ENCODE measurements around the gene WBP11. TPM values are rescaled to one million over a fixed set of nuclear protein-coding genes. Genes with fewer than 3 reads are reported as not detected.

WBP11 gene
- total RNA-seq, 1 experiment from 2014 or later, result 111 TPM

DNA sequence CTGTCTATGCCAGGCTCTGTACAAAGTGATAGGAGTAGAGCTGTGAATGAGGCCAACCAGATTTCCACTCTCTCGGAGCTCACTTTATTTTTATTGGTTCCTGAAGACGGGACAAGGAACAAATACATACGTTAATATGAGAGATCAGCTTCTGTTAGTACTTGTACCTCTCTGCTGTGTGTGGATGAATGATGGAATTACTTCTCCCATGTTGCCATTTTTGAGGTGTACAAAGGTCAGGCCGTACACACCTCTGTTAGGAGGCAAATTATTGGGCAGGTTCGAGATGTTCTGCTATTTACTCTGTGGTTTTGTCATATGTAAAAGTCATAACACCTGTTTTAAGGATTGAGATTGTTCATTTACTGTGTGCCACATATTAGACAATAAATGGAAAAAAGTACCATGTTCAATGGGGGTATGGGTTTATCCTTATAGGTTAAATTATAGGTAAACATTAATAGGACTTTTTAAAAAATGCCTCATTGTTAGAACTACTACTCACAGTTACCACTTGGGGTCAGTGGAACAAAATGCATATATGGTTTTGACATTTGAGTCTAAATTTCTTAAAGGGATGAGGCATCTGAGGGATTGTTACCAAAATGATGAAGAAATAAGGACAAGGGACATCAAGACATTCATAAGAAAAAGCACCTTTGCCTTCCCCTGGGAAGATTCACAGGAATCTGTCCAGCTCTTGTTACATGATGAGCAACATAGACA lies 26.9 kb downstream of the WBP11 start:
- H3K4me3 Mint-ChIP-seq, result peak overlapping the region; percentile 99
- ChIA-PET CTCF (interaction anchor here (2.0 kb wide), 1 partner anchor 60 kb away, joined by 8 read pairs; no protein-coding TSS in a partner anchor), POLR2A (no interaction called here)
- no peaks in the 10 kb centered on the region; the same call in 1 of the 2 replicates for H3K27me3 Mint-ChIP-seq (ENCODE audit: low read depth)
- ATAC-seq, result no peak
- no peak overlapping the region for H3K27ac Mint-ChIP-seq
- no peaks in the 10 kb centered on the region for H3K9me3 Mint-ChIP-seq
- TF ChIP-seq CREB1 (CRISPR knock-in tag; IDR thresholded peaks at IDR 0.05) (no peak), NFYB (CRISPR knock-in tag; conservative IDR thresholded peaks at IDR 0.05; ENCODE audit: low read depth) (no peak), ATF1 (CRISPR knock-in tag; IDR thresholded peaks at IDR 0.05) (no peak), NR1H2 (CRISPR knock-in tag; IDR thresholded peaks at IDR 0.05) (no peak), SOX15 (CRISPR knock-in tag; IDR thresholded peaks at IDR 0.05) (no peak), NR3C1 (CRISPR knock-in tag; conservative IDR thresholded peaks at IDR 0.05; ENCODE audit: low read depth) (no peak), SMAD3 (CRISPR knock-in tag; IDR thresholded peaks at IDR 0.05; ENCODE audit: borderline replicate concordance) (no peak)
- TF ChIP-seq, protein P1, sequence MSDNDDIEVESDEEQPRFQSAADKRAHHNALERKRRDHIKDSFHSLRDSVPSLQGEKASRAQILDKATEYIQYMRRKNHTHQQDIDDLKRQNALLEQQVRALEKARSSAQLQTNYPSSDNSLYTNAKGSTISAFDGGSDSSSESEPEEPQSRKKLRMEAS (CRISPR knock-in tag; IDR thresholded peaks at IDR 0.05), result no peak
- TF ChIP-seq, protein P2, sequence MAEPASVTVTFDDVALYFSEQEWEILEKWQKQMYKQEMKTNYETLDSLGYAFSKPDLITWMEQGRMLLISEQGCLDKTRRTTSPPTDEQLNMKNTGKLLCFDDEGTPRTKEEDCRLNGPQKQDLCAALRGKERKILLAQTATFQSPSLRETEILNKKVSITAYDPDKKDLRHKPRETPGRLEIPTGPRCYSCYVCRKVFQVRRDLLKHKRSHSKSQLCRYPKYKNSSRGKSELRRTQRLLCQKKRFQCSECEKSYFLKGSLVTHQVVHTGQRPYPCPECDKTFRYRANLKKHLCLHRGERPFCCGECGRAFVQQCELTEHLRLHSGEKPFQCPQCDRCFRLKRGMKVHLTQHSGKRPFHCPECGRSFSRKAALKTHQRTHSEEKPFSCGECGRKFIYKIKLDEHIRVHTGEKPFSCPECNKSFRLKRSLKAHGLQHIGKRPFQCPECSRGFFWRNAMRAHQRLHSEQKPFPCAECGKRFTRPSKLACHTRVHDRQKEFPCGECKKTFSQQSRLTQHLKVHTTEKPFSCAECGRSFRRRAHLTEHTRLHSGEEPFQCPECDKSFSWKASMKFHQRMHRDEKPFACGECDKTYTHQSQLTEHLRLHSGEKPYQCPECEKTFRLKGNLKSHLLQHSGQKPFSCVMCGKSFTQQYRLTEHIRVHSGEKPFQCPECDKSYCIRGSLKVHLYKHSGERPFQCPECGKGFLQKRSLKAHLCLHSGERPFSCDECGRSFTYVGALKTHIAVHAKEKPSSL (CRISPR knock-in tag; conservative IDR thresholded peaks at IDR 0.05), result no peak
- TF ChIP-seq, protein P3, sequence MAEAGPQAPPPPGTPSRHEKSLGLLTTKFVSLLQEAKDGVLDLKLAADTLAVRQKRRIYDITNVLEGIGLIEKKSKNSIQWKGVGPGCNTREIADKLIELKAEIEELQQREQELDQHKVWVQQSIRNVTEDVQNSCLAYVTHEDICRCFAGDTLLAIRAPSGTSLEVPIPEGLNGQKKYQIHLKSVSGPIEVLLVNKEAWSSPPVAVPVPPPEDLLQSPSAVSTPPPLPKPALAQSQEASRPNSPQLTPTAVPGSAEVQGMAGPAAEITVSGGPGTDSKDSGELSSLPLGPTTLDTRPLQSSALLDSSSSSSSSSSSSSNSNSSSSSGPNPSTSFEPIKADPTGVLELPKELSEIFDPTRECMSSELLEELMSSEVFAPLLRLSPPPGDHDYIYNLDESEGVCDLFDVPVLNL (CRISPR knock-in tag; IDR thresholded peaks at IDR 0.05; ENCODE audit: borderline replicate concordance, low read depth), result no peak
- no peaks in the 10 kb centered on the region for H3K36me3 Mint-ChIP-seq
- H3K4me1 Mint-ChIP-seq, result peaks cover 35% of the 10 kb centered on the region
- DNase-seq (ENCODE audit: low spot score), result no peak

DNA sequence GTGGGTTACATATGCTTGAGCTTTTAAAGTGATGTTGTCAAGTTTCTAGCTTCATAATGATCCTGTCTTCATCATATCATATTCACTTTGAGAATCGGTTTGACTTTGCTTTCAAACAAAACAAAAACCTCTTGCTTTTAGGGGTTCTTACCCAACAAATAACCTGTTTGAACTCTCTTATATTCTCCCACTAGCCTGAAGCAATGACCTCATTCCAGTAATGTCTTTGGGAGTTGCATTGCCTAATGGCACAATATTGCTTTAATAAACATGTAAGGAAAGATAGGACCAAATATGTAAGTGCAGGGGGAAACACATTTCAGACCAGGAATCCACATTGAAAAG lies 27.7 kb downstream of the WBP11 start:
- Mint-ChIP-seq H3K9me3 (no peaks in the 10 kb centered on the region), H3K27ac (no peak overlapping the region), H3K4me3 (peak overlapping the region; percentile 99), H3K27me3 (ENCODE audit: low read depth) (no peaks in the 10 kb centered on the region; the same call in 1 of the 2 replicates), H3K36me3 (peaks cover 3% of the 10 kb centered on the region; the same call in 1 of the 2 replicates), H3K4me1 (peaks cover 35% of the 10 kb centered on the region)
- ChIA-PET POLR2A (interaction anchor here (1.4 kb wide), 1 partner anchor 8 kb away, joined by 3 read pairs; no protein-coding TSS in a partner anchor), CTCF (interaction anchor here (0.9 to 2.0 kb wide), 2 partner anchors 20 to 59 kb away, joined by 3 to 8 read pairs; no protein-coding TSS in a partner anchor)
- DNase-seq (ENCODE audit: low spot score) (no peak), ATAC-seq (no peak)
- TF ChIP-seq, protein P4, sequence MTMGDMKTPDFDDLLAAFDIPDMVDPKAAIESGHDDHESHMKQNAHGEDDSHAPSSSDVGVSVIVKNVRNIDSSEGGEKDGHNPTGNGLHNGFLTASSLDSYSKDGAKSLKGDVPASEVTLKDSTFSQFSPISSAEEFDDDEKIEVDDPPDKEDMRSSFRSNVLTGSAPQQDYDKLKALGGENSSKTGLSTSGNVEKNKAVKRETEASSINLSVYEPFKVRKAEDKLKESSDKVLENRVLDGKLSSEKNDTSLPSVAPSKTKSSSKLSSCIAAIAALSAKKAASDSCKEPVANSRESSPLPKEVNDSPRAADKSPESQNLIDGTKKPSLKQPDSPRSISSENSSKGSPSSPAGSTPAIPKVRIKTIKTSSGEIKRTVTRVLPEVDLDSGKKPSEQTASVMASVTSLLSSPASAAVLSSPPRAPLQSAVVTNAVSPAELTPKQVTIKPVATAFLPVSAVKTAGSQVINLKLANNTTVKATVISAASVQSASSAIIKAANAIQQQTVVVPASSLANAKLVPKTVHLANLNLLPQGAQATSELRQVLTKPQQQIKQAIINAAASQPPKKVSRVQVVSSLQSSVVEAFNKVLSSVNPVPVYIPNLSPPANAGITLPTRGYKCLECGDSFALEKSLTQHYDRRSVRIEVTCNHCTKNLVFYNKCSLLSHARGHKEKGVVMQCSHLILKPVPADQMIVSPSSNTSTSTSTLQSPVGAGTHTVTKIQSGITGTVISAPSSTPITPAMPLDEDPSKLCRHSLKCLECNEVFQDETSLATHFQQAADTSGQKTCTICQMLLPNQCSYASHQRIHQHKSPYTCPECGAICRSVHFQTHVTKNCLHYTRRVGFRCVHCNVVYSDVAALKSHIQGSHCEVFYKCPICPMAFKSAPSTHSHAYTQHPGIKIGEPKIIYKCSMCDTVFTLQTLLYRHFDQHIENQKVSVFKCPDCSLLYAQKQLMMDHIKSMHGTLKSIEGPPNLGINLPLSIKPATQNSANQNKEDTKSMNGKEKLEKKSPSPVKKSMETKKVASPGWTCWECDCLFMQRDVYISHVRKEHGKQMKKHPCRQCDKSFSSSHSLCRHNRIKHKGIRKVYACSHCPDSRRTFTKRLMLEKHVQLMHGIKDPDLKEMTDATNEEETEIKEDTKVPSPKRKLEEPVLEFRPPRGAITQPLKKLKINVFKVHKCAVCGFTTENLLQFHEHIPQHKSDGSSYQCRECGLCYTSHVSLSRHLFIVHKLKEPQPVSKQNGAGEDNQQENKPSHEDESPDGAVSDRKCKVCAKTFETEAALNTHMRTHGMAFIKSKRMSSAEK (CRISPR knock-in tag; IDR thresholded peaks at IDR 0.05; ENCODE audit: borderline replicate concordance), result no peak
- TF ChIP-seq, protein P5, sequence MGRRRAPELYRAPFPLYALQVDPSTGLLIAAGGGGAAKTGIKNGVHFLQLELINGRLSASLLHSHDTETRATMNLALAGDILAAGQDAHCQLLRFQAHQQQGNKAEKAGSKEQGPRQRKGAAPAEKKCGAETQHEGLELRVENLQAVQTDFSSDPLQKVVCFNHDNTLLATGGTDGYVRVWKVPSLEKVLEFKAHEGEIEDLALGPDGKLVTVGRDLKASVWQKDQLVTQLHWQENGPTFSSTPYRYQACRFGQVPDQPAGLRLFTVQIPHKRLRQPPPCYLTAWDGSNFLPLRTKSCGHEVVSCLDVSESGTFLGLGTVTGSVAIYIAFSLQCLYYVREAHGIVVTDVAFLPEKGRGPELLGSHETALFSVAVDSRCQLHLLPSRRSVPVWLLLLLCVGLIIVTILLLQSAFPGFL (CRISPR knock-in tag; IDR thresholded peaks at IDR 0.05; ENCODE audit: borderline replicate concordance), result no peak
- TF ChIP-seq, protein P6, sequence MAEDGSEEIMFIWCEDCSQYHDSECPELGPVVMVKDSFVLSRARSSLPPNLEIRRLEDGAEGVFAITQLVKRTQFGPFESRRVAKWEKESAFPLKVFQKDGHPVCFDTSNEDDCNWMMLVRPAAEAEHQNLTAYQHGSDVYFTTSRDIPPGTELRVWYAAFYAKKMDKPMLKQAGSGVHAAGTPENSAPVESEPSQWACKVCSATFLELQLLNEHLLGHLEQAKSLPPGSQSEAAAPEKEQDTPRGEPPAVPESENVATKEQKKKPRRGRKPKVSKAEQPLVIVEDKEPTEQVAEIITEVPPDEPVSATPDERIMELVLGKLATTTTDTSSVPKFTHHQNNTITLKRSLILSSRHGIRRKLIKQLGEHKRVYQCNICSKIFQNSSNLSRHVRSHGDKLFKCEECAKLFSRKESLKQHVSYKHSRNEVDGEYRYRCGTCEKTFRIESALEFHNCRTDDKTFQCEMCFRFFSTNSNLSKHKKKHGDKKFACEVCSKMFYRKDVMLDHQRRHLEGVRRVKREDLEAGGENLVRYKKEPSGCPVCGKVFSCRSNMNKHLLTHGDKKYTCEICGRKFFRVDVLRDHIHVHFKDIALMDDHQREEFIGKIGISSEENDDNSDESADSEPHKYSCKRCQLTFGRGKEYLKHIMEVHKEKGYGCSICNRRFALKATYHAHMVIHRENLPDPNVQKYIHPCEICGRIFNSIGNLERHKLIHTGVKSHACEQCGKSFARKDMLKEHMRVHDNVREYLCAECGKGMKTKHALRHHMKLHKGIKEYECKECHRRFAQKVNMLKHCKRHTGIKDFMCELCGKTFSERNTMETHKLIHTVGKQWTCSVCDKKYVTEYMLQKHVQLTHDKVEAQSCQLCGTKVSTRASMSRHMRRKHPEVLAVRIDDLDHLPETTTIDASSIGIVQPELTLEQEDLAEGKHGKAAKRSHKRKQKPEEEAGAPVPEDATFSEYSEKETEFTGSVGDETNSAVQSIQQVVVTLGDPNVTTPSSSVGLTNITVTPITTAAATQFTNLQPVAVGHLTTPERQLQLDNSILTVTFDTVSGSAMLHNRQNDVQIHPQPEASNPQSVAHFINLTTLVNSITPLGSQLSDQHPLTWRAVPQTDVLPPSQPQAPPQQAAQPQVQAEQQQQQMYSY (CRISPR knock-in tag; IDR thresholded peaks at IDR 0.05), result no peak
- TF ChIP-seq, protein P7, sequence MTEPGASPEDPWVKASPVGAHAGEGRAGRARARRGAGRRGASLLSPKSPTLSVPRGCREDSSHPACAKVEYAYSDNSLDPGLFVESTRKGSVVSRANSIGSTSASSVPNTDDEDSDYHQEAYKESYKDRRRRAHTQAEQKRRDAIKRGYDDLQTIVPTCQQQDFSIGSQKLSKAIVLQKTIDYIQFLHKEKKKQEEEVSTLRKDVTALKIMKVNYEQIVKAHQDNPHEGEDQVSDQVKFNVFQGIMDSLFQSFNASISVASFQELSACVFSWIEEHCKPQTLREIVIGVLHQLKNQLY (CRISPR knock-in tag; IDR thresholded peaks at IDR 0.05), result no peak
- no peak for TF ChIP-seq ZNF138 (CRISPR knock-in tag; conservative IDR thresholded peaks at IDR 0.05)
- no peak for TF ChIP-seq NR1H2 (CRISPR knock-in tag; IDR thresholded peaks at IDR 0.05)
- no peak for TF ChIP-seq OVOL2 (CRISPR knock-in tag; IDR thresholded peaks at IDR 0.05; ENCODE audit: borderline replicate concordance)
- no peak for TF ChIP-seq ZNF121 (CRISPR knock-in tag; IDR thresholded peaks at IDR 0.05)
- no peak for TF ChIP-seq ZNF219 (CRISPR knock-in tag; IDR thresholded peaks at IDR 0.05; ENCODE audit: borderline replicate concordance)
- TF ChIP-seq RELA (CRISPR knock-in tag; IDR thresholded peaks at IDR 0.05; ENCODE audit: borderline replicate concordance), result no peak
- no peak for TF ChIP-seq FOXP1 (CRISPR knock-in tag; IDR thresholded peaks at IDR 0.05; ENCODE audit: borderline replicate concordance)
